ENCODE results near the gene MSL3B.

MSL3B gene

GRCh38 chr2:233853883-233854240 lies 14.3 kb downstream of the MSL3B start:
- CTCF ChIA-PET = no interaction called here
- Histone ChIP-seq H3K4me1 (ENCODE audit: control insufficient read depth, insufficient read depth, low read length) (peaks cover 38% of the 10 kb centered on the region), H3K36me3 (ENCODE audit: control insufficient read depth, insufficient read depth, low read length) (peaks cover 29% of the 10 kb centered on the region), H3K4me3 (ENCODE audit: low read depth in 2 of 2, low read length in 2 of 2) (peak overlapping the region; percentile 88 to 94), H3K27me3 (ENCODE audit: control insufficient read depth, insufficient read depth, low read length) (no peaks in the 10 kb centered on the region), H3K9me3 (ENCODE audit: control insufficient read depth, insufficient read depth, low read depth, low read length) (no peaks in the 10 kb centered on the region), H3K27ac (ENCODE audit: low read length) (peak overlapping the region; percentile 99)
- peak; percentile 2 for ATAC-seq
- TF ChIP-seq POLR2AphosphoS5 (IDR thresholded peaks at IDR 0.05; ENCODE audit: low read depth, low read length) (no peak), SIN3A (IDR thresholded peaks at IDR 0.05; ENCODE audit: borderline replicate concordance, insufficient read depth, low read depth, low read length) (no peak), CTCF (IDR thresholded peaks at IDR 0.05) (no peak), REST (IDR thresholded peaks at IDR 0.05; ENCODE audit: insufficient read depth in 1 of 2, low read depth in 2 of 2, low read length in 1 of 2) (no peak), TCF7L2 (IDR thresholded peaks at IDR 0.05; ENCODE audit: low read depth, low read length) (no peak)
- in situ Hi-C loops (cut with HindIII; ENCODE audit: low pct_unique_long_range_greater_than_20kb, low sequenced_read_pairs) = no loop called here
- no TSS peak for BruUV-seq (replicated peaks)
- intact Hi-C loops (cut with micrococcal nuclease; ENCODE audit: unreplicated experiment) = no loop called here
- DNase-seq (ENCODE audit: low read depth, low spot score) = no peak
- POLR2A ChIA-PET = no interaction called here

- Histone ChIP-seq H3K4me3 (ENCODE audit: low read depth in 2 of 2, low read length in 2 of 2) (peak overlapping the region; percentile 88 to 94), H3K9me3 (ENCODE audit: control insufficient read depth, insufficient read depth, low read depth, low read length) (no peaks in the 10 kb centered on the region), H3K36me3 (ENCODE audit: control insufficient read depth, insufficient read depth, low read length) (peaks cover 29% of the 10 kb centered on the region), H3K4me1 (ENCODE audit: control insufficient read depth, insufficient read depth, low read length) (peaks cover 35% of the 10 kb centered on the region), H3K27me3 (ENCODE audit: control insufficient read depth, insufficient read depth, low read length) (no peaks in the 10 kb centered on the region), H3K27ac (ENCODE audit: low read length) (peak overlapping the region; percentile 99)
- TF ChIP-seq TCF7L2 (IDR thresholded peaks at IDR 0.05; ENCODE audit: low read depth, low read length) (no peak), REST (IDR thresholded peaks at IDR 0.05; ENCODE audit: insufficient read depth in 1 of 2, low read depth in 2 of 2, low read length in 1 of 2) (no peak), POLR2AphosphoS5 (IDR thresholded peaks at IDR 0.05; ENCODE audit: low read depth, low read length) (no peak; the same call in 1 of the 2 replicates), SIN3A (IDR thresholded peaks at IDR 0.05; ENCODE audit: borderline replicate concordance, insufficient read depth, low read depth, low read length) (no peak), CTCF (IDR thresholded peaks at IDR 0.05) (no peak)
- TSS peak; percentile 68 for BruUV-seq (replicated peaks)
- intact Hi-C loops (cut with micrococcal nuclease; ENCODE audit: unreplicated experiment) = no loop called here
- in situ Hi-C loops (cut with HindIII; ENCODE audit: low pct_unique_long_range_greater_than_20kb, low sequenced_read_pairs) = no loop called here
- ChIA-PET CTCF (no interaction called here), POLR2A (interaction anchor here (0.7 kb wide), 1 partner anchor 86 kb away, joined by 4 read pairs; no protein-coding TSS in a partner anchor)
- DNase-seq (ENCODE audit: low read depth, low spot score) (no peak), ATAC-seq (no peak)
Measured at GRCh38 chr2:233853353-233853752, 14.8 kb downstream of the MSL3B start.
